ENCODE results near the gene BRSK2.

BRSK2 gene

DNA sequence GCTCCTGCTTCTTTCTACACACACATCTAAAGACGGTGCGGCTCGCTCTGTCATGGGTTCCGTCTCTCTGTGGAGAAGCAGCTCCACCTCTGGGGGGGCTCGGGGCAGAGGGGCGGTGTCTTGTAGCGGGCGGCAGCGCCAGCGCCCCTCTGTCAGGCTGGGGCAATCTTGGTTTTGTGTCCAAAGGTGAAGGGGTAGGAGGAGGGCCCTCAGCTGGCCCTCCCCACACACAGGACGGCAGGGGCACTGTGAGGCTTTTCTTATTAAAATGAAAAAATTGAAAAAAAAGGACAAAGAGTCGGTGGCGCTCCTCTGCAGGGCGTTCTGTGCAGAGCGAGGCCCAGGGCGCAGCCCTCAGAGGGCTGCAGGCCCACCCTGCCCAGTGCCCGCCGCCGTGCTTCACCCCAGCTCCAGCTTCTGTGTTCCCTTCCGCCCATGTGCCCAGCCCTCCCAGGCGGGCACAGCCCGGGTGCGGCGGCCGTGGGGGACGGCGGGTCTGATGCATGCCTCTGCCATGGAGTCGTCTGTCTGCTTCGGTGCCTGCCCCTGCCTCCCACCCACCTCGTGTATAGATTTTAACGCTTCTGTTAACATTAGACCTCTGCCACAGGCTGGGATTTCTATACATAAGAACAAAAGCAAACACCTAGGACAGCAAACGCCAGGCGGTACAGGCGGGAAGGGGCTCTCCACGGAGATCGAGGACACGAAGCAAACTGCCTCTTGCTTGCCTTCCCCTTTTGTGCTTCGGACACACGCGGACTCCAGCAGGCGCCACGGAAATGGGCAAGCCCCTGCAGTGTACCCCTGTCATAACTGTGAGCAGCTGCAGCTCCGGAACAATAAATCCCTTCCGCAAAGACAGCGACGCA, 72.3 kb downstream of the BRSK2 start:
- TF ChIP-seq ZNF48 (tag by site-specific recombination; IDR thresholded peaks at IDR 0.05) = no peak
- no peak for TF ChIP-seq MEIS1 (CRISPR knock-in tag; IDR thresholded peaks at IDR 0.05; ENCODE audit: borderline replicate concordance)
- TF ChIP-seq GLIS2 (tag by site-specific recombination; IDR thresholded peaks at IDR 0.05) = no peak
- TF ChIP-seq, protein P1, sequence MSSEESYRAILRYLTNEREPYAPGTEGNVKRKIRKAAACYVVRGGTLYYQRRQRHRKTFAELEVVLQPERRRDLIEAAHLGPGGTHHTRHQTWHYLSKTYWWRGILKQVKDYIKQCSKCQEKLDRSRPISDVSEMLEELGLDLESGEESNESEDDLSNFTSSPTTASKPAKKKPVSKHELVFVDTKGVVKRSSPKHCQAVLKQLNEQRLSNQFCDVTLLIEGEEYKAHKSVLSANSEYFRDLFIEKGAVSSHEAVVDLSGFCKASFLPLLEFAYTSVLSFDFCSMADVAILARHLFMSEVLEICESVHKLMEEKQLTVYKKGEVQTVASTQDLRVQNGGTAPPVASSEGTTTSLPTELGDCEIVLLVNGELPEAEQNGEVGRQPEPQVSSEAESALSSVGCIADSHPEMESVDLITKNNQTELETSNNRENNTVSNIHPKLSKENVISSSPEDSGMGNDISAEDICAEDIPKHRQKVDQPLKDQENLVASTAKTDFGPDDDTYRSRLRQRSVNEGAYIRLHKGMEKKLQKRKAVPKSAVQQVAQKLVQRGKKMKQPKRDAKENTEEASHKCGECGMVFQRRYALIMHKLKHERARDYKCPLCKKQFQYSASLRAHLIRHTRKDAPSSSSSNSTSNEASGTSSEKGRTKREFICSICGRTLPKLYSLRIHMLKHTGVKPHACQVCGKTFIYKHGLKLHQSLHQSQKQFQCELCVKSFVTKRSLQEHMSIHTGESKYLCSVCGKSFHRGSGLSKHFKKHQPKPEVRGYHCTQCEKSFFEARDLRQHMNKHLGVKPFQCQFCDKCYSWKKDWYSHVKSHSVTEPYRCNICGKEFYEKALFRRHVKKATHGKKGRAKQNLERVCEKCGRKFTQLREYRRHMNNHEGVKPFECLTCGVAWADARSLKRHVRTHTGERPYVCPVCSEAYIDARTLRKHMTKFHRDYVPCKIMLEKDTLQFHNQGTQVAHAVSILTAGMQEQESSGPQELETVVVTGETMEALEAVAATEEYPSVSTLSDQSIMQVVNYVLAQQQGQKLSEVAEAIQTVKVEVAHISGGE (tag by site-specific recombination; conservative IDR thresholded peaks at IDR 0.05; ENCODE audit: low read depth) = no peak
- TF ChIP-seq GLIS1 (tag by site-specific recombination; IDR thresholded peaks at IDR 0.05) = no peak
- no peak for TF ChIP-seq ZNF324 (tag by site-specific recombination; IDR thresholded peaks at IDR 0.05)
- no peak for TF ChIP-seq ZNF184 (tag by site-specific recombination; IDR thresholded peaks at IDR 0.05)
- no peak for TF ChIP-seq ZNF416 (tag by site-specific recombination; IDR thresholded peaks at IDR 0.05)
- TF ChIP-seq KLF10 (tag by site-specific recombination; IDR thresholded peaks at IDR 0.05) = no peak
- TF ChIP-seq SETDB1 (IDR thresholded peaks at IDR 0.05; ENCODE audit: insufficient read length, low read length) = no peak
- TF ChIP-seq, protein P2, sequence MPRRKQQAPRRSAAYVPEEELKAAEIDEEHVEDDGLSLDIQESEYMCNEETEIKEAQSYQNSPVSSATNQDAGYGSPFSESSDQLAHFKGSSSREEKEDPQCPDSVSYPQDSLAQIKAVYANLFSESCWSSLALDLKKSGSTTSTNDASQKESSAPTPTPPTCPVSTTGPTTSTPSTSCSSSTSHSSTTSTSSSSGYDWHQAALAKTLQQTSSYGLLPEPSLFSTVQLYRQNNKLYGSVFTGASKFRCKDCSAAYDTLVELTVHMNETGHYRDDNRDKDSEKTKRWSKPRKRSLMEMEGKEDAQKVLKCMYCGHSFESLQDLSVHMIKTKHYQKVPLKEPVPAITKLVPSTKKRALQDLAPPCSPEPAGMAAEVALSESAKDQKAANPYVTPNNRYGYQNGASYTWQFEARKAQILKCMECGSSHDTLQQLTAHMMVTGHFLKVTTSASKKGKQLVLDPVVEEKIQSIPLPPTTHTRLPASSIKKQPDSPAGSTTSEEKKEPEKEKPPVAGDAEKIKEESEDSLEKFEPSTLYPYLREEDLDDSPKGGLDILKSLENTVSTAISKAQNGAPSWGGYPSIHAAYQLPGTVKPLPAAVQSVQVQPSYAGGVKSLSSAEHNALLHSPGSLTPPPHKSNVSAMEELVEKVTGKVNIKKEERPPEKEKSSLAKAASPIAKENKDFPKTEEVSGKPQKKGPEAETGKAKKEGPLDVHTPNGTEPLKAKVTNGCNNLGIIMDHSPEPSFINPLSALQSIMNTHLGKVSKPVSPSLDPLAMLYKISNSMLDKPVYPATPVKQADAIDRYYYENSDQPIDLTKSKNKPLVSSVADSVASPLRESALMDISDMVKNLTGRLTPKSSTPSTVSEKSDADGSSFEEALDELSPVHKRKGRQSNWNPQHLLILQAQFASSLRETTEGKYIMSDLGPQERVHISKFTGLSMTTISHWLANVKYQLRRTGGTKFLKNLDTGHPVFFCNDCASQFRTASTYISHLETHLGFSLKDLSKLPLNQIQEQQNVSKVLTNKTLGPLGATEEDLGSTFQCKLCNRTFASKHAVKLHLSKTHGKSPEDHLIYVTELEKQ (tag by site-specific recombination; IDR thresholded peaks at IDR 0.05; ENCODE audit: borderline replicate concordance) = no peak
- TF ChIP-seq, protein P3, sequence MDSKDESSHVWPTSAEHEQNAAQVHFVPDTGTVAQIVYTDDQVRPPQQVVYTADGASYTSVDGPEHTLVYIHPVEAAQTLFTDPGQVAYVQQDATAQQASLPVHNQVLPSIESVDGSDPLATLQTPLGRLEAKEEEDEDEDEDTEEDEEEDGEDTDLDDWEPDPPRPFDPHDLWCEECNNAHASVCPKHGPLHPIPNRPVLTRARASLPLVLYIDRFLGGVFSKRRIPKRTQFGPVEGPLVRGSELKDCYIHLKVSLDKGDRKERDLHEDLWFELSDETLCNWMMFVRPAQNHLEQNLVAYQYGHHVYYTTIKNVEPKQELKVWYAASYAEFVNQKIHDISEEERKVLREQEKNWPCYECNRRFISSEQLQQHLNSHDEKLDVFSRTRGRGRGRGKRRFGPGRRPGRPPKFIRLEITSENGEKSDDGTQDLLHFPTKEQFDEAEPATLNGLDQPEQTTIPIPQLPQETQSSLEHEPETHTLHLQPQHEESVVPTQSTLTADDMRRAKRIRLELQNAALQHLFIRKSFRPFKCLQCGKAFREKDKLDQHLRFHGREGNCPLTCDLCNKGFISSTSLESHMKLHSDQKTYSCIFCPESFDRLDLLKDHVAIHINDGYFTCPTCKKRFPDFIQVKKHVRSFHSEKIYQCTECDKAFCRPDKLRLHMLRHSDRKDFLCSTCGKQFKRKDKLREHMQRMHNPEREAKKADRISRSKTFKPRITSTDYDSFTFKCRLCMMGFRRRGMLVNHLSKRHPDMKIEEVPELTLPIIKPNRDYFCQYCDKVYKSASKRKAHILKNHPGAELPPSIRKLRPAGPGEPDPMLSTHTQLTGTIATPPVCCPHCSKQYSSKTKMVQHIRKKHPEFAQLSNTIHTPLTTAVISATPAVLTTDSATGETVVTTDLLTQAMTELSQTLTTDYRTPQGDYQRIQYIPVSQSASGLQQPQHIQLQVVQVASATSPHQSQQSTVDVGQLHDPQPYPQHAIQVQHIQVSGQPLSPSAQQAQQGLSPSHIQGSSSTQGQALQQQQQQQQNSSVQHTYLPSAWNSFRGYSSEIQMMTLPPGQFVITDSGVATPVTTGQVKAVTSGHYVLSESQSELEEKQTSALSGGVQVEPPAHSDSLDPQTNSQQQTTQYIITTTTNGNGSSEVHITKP (tag by site-specific recombination; IDR thresholded peaks at IDR 0.05) = no peak
- no peak for TF ChIP-seq SCRT1 (tag by site-specific recombination; IDR thresholded peaks at IDR 0.05; ENCODE audit: borderline replicate concordance)
- POLR2A ChIA-PET = interaction anchor here (0.5 kb wide), 1 partner anchor 424 kb away, joined by 3 read pairs; no protein-coding TSS in a partner anchor
- H3K4me1 ChIP-seq (ENCODE audit: control insufficient read depth, insufficient read depth, low read length) = no peaks in the 10 kb centered on the region
- no peak overlapping the region for H3K4me3 ChIP-seq (ENCODE audit: low read depth, low read length)
- H3K27ac ChIP-seq (ENCODE audit: extremely low read depth, low read depth, low read length) = no peak overlapping the region
- no peaks in the 10 kb centered on the region for H3K9me3 ChIP-seq (ENCODE audit: control insufficient read depth, insufficient read depth, low read depth, low read length)
- CTCF ChIA-PET = no interaction called here
- peaks cover 0 to 30% of the 10 kb centered on the region in 2 experiments; a peak in 1 of 3 replicates for H3K36me3 ChIP-seq (ENCODE audit: control insufficient read depth in 2 of 2, insufficient read depth in 1 of 2, low read length in 2 of 2)

DNA sequence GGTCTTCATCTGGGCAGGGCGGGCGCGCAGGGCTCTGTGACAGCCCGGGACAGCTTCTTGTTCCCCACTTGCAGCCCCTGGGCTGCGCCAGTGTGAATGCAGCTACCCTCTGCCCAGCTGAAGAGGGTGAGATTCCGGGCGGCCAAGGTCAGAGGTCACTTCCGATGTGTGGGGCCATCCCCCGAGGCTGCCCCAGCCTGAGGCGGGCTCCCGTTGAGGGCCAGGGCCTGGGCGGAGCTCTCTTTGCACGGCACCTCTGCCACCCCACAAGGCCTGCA, 72.9 kb downstream of the BRSK2 start:
- CTCF ChIA-PET = no interaction called here

More for the DNA sequence above, 72.9 kb downstream of the BRSK2 start:
- POLR2A ChIA-PET = interaction anchor here (0.5 kb wide), 1 partner anchor 424 kb away, joined by 3 read pairs; no protein-coding TSS in a partner anchor
- Histone ChIP-seq H3K27ac (ENCODE audit: extremely low read depth, low read depth, low read length) (no peak overlapping the region), H3K9me3 (ENCODE audit: control insufficient read depth, insufficient read depth, low read depth, low read length) (no peaks in the 10 kb centered on the region), H3K4me3 (ENCODE audit: low read depth, low read length) (no peak overlapping the region), H3K36me3 (ENCODE audit: control insufficient read depth in 2 of 2, insufficient read depth in 1 of 2, low read length in 2 of 2) (peaks cover 0 to 25% of the 10 kb centered on the region in 2 experiments; a peak in 1 of 3 replicates), H3K4me1 (ENCODE audit: control insufficient read depth, insufficient read depth, low read length) (no peaks in the 10 kb centered on the region)
- TF ChIP-seq, protein P4, sequence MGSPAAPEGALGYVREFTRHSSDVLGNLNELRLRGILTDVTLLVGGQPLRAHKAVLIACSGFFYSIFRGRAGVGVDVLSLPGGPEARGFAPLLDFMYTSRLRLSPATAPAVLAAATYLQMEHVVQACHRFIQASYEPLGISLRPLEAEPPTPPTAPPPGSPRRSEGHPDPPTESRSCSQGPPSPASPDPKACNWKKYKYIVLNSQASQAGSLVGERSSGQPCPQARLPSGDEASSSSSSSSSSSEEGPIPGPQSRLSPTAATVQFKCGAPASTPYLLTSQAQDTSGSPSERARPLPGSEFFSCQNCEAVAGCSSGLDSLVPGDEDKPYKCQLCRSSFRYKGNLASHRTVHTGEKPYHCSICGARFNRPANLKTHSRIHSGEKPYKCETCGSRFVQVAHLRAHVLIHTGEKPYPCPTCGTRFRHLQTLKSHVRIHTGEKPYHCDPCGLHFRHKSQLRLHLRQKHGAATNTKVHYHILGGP (tag by site-specific recombination; IDR thresholded peaks at IDR 0.05) = no peak

Measured in HEK293 (cell line).